ENCODE measurements around the gene B3GNT3. TPM values are rescaled to one million over a fixed set of nuclear protein-coding genes. Genes with fewer than 3 reads are reported as not detected.

The B3GNT3 gene
- total and polyA plus RNA-seq, 9 of the 15 experiments (the other 6 are each of a cell fraction or from before 2014, with no cell fraction given) = 0.06 to 0.11 (median 0.07) TPM; not detected in 6

DNA sequence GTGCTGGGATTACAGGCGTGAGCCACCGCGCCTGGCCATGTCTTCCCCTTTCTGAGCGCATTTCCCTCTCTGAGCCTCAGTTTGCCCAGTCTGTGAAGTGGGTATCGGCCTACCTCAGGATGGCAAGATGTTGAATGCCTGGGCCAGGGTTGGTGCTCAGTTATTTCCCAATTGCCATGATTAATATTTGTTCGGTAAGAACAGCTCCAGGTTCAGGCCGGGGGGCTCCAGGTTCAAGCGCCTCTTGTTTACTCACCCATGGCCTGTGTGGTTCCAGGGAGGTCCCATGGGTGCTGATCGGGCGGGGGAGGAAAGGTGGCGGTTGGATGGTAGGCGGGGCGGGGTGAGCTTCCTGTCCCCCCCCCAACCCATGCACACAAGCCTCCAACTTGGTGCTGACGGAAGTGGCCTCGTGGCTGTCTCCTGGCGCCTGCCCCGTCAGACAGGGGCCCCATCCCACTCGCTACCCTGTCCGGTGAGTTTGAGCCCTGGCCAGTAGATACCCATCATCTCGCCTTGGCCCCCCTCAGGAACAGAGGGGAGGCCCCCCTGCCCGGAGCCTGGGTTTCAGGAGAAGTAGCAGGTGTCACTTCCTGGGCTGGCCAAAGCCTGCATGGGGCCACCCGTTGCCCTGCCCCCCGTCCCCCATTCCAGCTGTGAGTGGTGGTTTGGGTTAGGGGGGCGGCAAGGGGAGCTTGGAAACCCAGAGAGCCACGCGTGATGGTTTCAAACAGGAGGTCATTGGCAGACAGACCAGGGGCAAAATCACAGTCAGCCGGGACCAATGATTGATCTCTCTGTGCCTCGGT is 43.6 kb upstream of the B3GNT3 start, which contains the start of gene FCHO1 (continued):
- TF ChIP-seq ETV1 (tag; conservative IDR thresholded peaks at IDR 0.05; ENCODE audit: low read depth) = peak; percentile 89
- TF ChIP-seq, protein P1, sequence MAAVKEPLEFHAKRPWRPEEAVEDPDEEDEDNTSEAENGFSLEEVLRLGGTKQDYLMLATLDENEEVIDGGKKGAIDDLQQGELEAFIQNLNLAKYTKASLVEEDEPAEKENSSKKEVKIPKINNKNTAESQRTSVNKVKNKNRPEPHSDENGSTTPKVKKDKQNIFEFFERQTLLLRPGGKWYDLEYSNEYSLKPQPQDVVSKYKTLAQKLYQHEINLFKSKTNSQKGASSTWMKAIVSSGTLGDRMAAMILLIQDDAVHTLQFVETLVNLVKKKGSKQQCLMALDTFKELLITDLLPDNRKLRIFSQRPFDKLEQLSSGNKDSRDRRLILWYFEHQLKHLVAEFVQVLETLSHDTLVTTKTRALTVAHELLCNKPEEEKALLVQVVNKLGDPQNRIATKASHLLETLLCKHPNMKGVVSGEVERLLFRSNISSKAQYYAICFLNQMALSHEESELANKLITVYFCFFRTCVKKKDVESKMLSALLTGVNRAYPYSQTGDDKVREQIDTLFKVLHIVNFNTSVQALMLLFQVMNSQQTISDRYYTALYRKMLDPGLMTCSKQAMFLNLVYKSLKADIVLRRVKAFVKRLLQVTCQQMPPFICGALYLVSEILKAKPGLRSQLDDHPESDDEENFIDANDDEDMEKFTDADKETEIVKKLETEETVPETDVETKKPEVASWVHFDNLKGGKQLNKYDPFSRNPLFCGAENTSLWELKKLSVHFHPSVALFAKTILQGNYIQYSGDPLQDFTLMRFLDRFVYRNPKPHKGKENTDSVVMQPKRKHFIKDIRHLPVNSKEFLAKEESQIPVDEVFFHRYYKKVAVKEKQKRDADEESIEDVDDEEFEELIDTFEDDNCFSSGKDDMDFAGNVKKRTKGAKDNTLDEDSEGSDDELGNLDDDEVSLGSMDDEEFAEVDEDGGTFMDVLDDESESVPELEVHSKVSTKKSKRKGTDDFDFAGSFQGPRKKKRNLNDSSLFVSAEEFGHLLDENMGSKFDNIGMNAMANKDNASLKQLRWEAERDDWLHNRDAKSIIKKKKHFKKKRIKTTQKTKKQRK (IDR thresholded peaks at IDR 0.05; ENCODE audit: borderline replicate concordance, low read depth, low read length) = no peak
- TF ChIP-seq ADNP (tag; IDR thresholded peaks at IDR 0.05) = peak; percentile 97
- TF ChIP-seq, protein P2, sequence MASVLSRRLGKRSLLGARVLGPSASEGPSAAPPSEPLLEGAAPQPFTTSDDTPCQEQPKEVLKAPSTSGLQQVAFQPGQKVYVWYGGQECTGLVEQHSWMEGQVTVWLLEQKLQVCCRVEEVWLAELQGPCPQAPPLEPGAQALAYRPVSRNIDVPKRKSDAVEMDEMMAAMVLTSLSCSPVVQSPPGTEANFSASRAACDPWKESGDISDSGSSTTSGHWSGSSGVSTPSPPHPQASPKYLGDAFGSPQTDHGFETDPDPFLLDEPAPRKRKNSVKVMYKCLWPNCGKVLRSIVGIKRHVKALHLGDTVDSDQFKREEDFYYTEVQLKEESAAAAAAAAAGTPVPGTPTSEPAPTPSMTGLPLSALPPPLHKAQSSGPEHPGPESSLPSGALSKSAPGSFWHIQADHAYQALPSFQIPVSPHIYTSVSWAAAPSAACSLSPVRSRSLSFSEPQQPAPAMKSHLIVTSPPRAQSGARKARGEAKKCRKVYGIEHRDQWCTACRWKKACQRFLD (CRISPR knock-in tag; IDR thresholded peaks at IDR 0.05) = peak; percentile 36
- TF ChIP-seq, protein P3, sequence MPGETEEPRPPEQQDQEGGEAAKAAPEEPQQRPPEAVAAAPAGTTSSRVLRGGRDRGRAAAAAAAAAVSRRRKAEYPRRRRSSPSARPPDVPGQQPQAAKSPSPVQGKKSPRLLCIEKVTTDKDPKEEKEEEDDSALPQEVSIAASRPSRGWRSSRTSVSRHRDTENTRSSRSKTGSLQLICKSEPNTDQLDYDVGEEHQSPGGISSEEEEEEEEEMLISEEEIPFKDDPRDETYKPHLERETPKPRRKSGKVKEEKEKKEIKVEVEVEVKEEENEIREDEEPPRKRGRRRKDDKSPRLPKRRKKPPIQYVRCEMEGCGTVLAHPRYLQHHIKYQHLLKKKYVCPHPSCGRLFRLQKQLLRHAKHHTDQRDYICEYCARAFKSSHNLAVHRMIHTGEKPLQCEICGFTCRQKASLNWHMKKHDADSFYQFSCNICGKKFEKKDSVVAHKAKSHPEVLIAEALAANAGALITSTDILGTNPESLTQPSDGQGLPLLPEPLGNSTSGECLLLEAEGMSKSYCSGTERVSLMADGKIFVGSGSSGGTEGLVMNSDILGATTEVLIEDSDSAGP (CRISPR knock-in tag; IDR thresholded peaks at IDR 0.05) = no peak
- TF ChIP-seq ZC3H4 (CRISPR knock-in tag; IDR thresholded peaks at IDR 0.05; ENCODE audit: borderline replicate concordance) = no peak
- peak; percentile 47; the same call in 1 of the 2 replicates for TF ChIP-seq CXXC5 (CRISPR knock-in tag; IDR thresholded peaks at IDR 0.05)
- 0 out of 2 replicates have a peak, but pooled peaks have one; percentile 63 for TF ChIP-seq ELF2 (CRISPR knock-in tag; IDR thresholded peaks at IDR 0.05)
- TF ChIP-seq PHF20 (IDR thresholded peaks at IDR 0.05; ENCODE audit: partially characterized antibody) = peak; percentile 86
- no peak for TF ChIP-seq SREBF2 (CRISPR knock-in tag; IDR thresholded peaks at IDR 0.05)
- peak; percentile 56; the same call in 1 of the 2 replicates for TF ChIP-seq NBN (IDR thresholded peaks at IDR 0.05; ENCODE audit: low read depth)
- TF ChIP-seq, protein P4, sequence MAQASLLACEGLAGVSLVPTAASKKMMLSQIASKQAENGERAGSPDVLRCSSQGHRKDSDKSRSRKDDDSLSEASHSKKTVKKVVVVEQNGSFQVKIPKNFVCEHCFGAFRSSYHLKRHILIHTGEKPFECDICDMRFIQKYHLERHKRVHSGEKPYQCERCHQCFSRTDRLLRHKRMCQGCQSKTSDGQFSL (CRISPR knock-in tag; IDR thresholded peaks at IDR 0.05) = peak; percentile 97
- TF ChIP-seq, protein P4 (tag; IDR thresholded peaks at IDR 0.05) = peak in 1 of 2 experiments; percentile 91; a peak in 2 of 4 replicates
- peak; percentile 94 for TF ChIP-seq NCOA4 (IDR thresholded peaks at IDR 0.05; ENCODE audit: partially characterized antibody)
- TF ChIP-seq, protein P5, sequence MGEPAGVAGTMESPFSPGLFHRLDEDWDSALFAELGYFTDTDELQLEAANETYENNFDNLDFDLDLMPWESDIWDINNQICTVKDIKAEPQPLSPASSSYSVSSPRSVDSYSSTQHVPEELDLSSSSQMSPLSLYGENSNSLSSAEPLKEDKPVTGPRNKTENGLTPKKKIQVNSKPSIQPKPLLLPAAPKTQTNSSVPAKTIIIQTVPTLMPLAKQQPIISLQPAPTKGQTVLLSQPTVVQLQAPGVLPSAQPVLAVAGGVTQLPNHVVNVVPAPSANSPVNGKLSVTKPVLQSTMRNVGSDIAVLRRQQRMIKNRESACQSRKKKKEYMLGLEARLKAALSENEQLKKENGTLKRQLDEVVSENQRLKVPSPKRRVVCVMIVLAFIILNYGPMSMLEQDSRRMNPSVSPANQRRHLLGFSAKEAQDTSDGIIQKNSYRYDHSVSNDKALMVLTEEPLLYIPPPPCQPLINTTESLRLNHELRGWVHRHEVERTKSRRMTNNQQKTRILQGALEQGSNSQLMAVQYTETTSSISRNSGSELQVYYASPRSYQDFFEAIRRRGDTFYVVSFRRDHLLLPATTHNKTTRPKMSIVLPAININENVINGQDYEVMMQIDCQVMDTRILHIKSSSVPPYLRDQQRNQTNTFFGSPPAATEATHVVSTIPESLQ (CRISPR knock-in tag; IDR thresholded peaks at IDR 0.05) = peak; percentile 79; the same call in 1 of the 2 replicates

Measured in K562 (cell line).